ENCODE measurements around the gene MEX3D. TPM values are rescaled to one million over a fixed set of nuclear protein-coding genes. Genes with fewer than 3 reads are reported as not detected.

Gene MEX3D
- total RNA-seq, 1 experiment from 2014 or later, result 69.2 TPM

DNA sequence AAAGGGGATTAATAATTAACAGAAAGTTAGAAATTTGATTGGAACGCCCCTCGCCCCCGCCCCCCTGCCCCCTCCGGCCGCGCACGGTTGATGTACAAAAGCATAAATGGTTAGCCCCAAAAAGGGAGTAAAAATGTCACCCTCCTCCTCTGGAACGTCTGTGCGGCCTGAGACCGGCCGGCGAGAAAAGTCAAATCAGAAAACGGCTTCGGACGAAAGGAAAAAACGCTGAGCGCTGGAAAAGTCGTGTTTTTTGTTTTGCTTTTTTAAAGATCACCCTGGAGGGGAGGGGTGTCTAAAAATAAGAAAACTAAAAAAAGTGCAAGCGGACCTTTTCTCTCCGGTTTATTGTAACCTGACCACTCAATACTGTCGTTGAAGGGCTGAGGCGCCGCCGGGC is 13.2 kb downstream of the MEX3D start:
- ChIA-PET CTCF (no interaction called here), RAD21 (ENCODE audit: low non-redundant PET in 1 of 2, low total read pairs in 2 of 2, uncharacterized antibody in 2 of 2, unreplicated experiment in 2 of 2) (no interaction called here), POLR2A (no interaction called here)
- H3K9me2 ChIP-seq (ENCODE audit: insufficient read depth), result no peaks in the 10 kb centered on the region
- DNase-seq (ENCODE audit: low read depth, low spot score) (no peak), ATAC-seq (no peak)
- H4K20me1 ChIP-seq (ENCODE audit: insufficient read depth), result no peaks in the 10 kb centered on the region
- no peak overlapping the region for H3K27ac ChIP-seq (ENCODE audit: low read depth, low read length)
- TF ChIP-seq JUND (IDR thresholded peaks at IDR 0.05) (no peak), TCF7L2 (IDR thresholded peaks at IDR 0.05; ENCODE audit: borderline replicate concordance, extremely low read depth, insufficient read depth, insufficient read length) (no peak), ZNF274 (IDR thresholded peaks at IDR 0.05; ENCODE audit: low read depth, low read length) (no peak), CEBPB (IDR thresholded peaks at IDR 0.05; ENCODE audit: low read depth) (no peak), SIN3A (IDR thresholded peaks at IDR 0.05; ENCODE audit: low read depth) (no peak), SRF (IDR thresholded peaks at IDR 0.05; ENCODE audit: low read depth) (no peak), ELF1 (IDR thresholded peaks at IDR 0.05; ENCODE audit: borderline replicate concordance, low read depth) (no peak), POLR2AphosphoS5 (IDR thresholded peaks at IDR 0.05; ENCODE audit: low read depth, low read length) (no peak), ZFX (IDR thresholded peaks at IDR 0.05) (no peak), SP1 (IDR thresholded peaks at IDR 0.05; ENCODE audit: low read depth) (no peak)
- TF ChIP-seq, protein P1, sequence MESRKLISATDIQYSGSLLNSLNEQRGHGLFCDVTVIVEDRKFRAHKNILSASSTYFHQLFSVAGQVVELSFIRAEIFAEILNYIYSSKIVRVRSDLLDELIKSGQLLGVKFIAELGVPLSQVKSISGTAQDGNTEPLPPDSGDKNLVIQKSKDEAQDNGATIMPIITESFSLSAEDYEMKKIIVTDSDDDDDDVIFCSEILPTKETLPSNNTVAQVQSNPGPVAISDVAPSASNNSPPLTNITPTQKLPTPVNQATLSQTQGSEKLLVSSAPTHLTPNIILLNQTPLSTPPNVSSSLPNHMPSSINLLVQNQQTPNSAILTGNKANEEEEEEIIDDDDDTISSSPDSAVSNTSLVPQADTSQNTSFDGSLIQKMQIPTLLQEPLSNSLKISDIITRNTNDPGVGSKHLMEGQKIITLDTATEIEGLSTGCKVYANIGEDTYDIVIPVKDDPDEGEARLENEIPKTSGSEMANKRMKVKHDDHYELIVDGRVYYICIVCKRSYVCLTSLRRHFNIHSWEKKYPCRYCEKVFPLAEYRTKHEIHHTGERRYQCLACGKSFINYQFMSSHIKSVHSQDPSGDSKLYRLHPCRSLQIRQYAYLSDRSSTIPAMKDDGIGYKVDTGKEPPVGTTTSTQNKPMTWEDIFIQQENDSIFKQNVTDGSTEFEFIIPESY (IDR thresholded peaks at IDR 0.05; ENCODE audit: extremely low read depth, insufficient replicate concordance, low read length), result no peak
- TF ChIP-seq, protein P2, sequence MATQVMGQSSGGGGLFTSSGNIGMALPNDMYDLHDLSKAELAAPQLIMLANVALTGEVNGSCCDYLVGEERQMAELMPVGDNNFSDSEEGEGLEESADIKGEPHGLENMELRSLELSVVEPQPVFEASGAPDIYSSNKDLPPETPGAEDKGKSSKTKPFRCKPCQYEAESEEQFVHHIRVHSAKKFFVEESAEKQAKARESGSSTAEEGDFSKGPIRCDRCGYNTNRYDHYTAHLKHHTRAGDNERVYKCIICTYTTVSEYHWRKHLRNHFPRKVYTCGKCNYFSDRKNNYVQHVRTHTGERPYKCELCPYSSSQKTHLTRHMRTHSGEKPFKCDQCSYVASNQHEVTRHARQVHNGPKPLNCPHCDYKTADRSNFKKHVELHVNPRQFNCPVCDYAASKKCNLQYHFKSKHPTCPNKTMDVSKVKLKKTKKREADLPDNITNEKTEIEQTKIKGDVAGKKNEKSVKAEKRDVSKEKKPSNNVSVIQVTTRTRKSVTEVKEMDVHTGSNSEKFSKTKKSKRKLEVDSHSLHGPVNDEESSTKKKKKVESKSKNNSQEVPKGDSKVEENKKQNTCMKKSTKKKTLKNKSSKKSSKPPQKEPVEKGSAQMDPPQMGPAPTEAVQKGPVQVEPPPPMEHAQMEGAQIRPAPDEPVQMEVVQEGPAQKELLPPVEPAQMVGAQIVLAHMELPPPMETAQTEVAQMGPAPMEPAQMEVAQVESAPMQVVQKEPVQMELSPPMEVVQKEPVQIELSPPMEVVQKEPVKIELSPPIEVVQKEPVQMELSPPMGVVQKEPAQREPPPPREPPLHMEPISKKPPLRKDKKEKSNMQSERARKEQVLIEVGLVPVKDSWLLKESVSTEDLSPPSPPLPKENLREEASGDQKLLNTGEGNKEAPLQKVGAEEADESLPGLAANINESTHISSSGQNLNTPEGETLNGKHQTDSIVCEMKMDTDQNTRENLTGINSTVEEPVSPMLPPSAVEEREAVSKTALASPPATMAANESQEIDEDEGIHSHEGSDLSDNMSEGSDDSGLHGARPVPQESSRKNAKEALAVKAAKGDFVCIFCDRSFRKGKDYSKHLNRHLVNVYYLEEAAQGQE (IDR thresholded peaks at IDR 0.05; ENCODE audit: low read depth), result no peak
- TF ChIP-seq, protein P3, sequence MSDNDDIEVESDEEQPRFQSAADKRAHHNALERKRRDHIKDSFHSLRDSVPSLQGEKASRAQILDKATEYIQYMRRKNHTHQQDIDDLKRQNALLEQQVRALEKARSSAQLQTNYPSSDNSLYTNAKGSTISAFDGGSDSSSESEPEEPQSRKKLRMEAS (IDR thresholded peaks at IDR 0.05), result no peak
- TF ChIP-seq, protein P4, sequence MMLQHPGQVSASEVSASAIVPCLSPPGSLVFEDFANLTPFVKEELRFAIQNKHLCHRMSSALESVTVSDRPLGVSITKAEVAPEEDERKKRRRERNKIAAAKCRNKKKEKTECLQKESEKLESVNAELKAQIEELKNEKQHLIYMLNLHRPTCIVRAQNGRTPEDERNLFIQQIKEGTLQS (IDR thresholded peaks at IDR 0.05), result no peak
- no peak overlapping the region for H3K9ac ChIP-seq (ENCODE audit: low read length)
- BruUV-seq (replicated peaks), result no TSS peak
- H3K27me3 ChIP-seq (ENCODE audit: insufficient read depth, low read length), result no peaks in the 10 kb centered on the region
- no peak overlapping the region for H3K4me3 ChIP-seq (replicated peaks in 1 of 2; ENCODE audit: low read depth in 1 of 2, low read length in 2 of 2)
- no peaks in the 10 kb centered on the region for H3K9me3 ChIP-seq (ENCODE audit: control insufficient read depth in 1 of 2, insufficient read depth in 1 of 2, low read depth in 1 of 2, low read length in 2 of 2)
- H3K4me2 ChIP-seq (ENCODE audit: low read length), result no peak overlapping the region
- H3K36me3 ChIP-seq (ENCODE audit: control insufficient read depth in 1 of 2, insufficient read depth in 2 of 2, low read length in 2 of 2), result peaks cover 0 to 9% of the 10 kb centered on the region in 2 experiments; a peak in 1 of 4 replicates
- no peaks in the 10 kb centered on the region for H3K4me1 ChIP-seq (ENCODE audit: control insufficient read depth in 1 of 2, insufficient read depth in 2 of 2, low read length in 2 of 2)
- peaks cover 8% of the 10 kb centered on the region; the same call in 1 of the 2 replicates for H3K79me2 ChIP-seq (ENCODE audit: insufficient read depth, low read length)
- H2AFZ ChIP-seq (ENCODE audit: low read depth, low read length, poor library complexity, severe bottlenecking), result no peak overlapping the region
- intact Hi-C loops (cut with micrococcal nuclease), result no loop called here

All from HCT116 (cell line).